Natural killer cell (primary cell): Measurements from ENCODE around the gene PARVA. TPM values are rescaled to one million over a fixed set of nuclear protein-coding genes. Genes with fewer than 3 reads are reported as not detected.

ENCODE experiments used
- ATAC-seq, 3 donors: fragments of 150-1000 bp in 2 of 3; fragments of 200-7000 bp in 1 of 3; cut with Tn5 transposase; 1 replicate in 1 of 3; 2 replicates in 2 of 3; pipeline ENCODE4 v1.10.0; 2021; ENCODE audit warnings: mild to moderate bottlenecking in 2 of 3, moderate library complexity in 2 of 3
- DNase-seq, 2 donors: peaks; one replicate each; pipeline versions ENCODE4 v3.0.0 to v3.0.0-alpha.2; 2013 to 2021; ENCODE audit warnings: mixed read lengths in 1 of 2
- H3K27ac ChIP-seq: one replicate; pipeline ENCODE4 v1.5.1; 2013; ENCODE audit warnings: mild to moderate bottlenecking, low read length
- H3K27me3 ChIP-seq: one replicate; pipeline ENCODE4 v1.6.1; 2013; ENCODE audit warnings: low read length; ENCODE audit not compliant: control insufficient read depth, insufficient read depth
- H3K36me3 ChIP-seq: one replicate; pipeline ENCODE4 v1.6.1; 2013; ENCODE audit warnings: low read length; ENCODE audit not compliant: control insufficient read depth, insufficient read depth
- H3K4me1 ChIP-seq: one replicate; pipeline ENCODE4 v1.6.1; 2013; ENCODE audit warnings: low read length; ENCODE audit not compliant: control insufficient read depth, insufficient read depth
- H3K4me3 ChIP-seq: one replicate; pipeline ENCODE4 v1.5.1; 2013; ENCODE audit warnings: low read length
- H3K9me3 ChIP-seq: one replicate; pipeline ENCODE4 v1.6.1; 2013; ENCODE audit warnings: low read length; ENCODE audit not compliant: control insufficient read depth, insufficient read depth
- H3K27ac Mint-ChIP-seq, 2 donors: one replicate each; pipeline ENCODE4 v1.8.0; 2022; ENCODE audit warnings: mild to moderate bottlenecking in 2 of 2, mixed read lengths in 2 of 2, moderate library complexity in 1 of 2
- H3K27me3 Mint-ChIP-seq, 2 donors: one replicate each; pipeline ENCODE4 v1.8.0; 2022; ENCODE audit warnings: low read depth in 2 of 2, mixed read lengths in 2 of 2
- H3K36me3 Mint-ChIP-seq: one replicate; pipeline ENCODE4 v1.8.0; 2022; ENCODE audit warnings: mixed read lengths
- H3K4me1 Mint-ChIP-seq, 2 donors: one replicate each; pipeline ENCODE4 v1.8.0; 2022; ENCODE audit warnings: mixed read lengths in 2 of 2
- H3K4me3 Mint-ChIP-seq: one replicate; pipeline ENCODE4 v1.8.0; 2022; ENCODE audit warnings: mild to moderate bottlenecking, moderate library complexity, mixed read lengths
- H3K9me3 Mint-ChIP-seq, 2 donors: one replicate each; pipeline ENCODE4 v1.8.0; 2022; ENCODE audit warnings: mixed read lengths in 2 of 2
- WGBS: methylation state at CpG from one replicate; pipeline ENCODE4 v1.1.7; 2013; ENCODE audit warnings: missing lambda C conversion rate; ENCODE audit not compliant: insufficient coverage; 5-methylcytosine and 5-hydroxymethylcytosine counted together
- intact Hi-C: fragments of 100-400 bp; cut with micrococcal nuclease; formaldehyde crosslinking; loops from one replicate; pipeline ENCODE4 v1.14.2; 2022
- total RNA-seq, 4 donors: library from RNA; stranded (reverse); fragments of 120-200 nt in 1 of 4; gene quantifications; one replicate each; pipeline versions ENCODE4 v1.2.3 to v1.2.4, GENCODE V29; 2013 to 2022
- TF ChIP-seq, protein P1 (sequence below): fragments of 200-600 bp; IDR thresholded peaks from one replicate; pipeline ENCODE4 v1.8.0; 2022; ENCODE audit warnings: antibody characterized with exemption

PARVA gene
- total RNA-seq, 3 donors from 2014 or later (not counting 1 experiment from before 2014, with no cell fraction given) = 0.07 to 1.0 TPM; not detected in 1

GRCh38 chr11:12506404-12506921 is 129.1 kb downstream of the PARVA start:
- peaks cover 2 to 18% of the 10 kb centered on the region in 2 donors for H3K27me3 Mint-ChIP-seq

DNA sequence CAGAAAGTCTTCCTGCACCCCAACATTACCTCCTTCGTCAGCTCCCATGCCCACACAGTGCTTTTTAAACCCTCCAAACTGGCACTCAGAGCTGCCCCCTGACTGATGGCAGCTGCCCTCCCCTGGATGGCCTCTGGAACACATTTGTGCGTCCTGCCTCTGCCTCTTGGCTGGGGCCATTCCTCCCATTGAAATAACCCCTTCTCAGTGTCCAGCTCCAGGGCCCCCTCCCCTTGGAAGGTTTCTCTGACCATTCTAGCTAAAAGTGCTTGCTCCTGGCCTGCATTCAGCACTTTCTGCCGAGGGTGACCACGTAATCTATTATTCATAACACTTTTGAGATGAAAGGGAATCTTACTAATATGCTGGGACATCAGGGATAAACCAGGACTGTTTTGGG is 130.0 kb downstream of the PARVA start:
- Mint-ChIP-seq H3K4me1 (no peaks in the 10 kb centered on the region), H3K27me3 (peaks cover 2 to 18% of the 10 kb centered on the region in 2 donors), H3K27ac (no peak overlapping the region), H3K4me3 (no peak overlapping the region), H3K36me3 (no peaks in the 10 kb centered on the region), H3K9me3 (no peaks in the 10 kb centered on the region)
- Histone ChIP-seq H3K27me3 (no peaks in the 10 kb centered on the region), H3K36me3 (no peaks in the 10 kb centered on the region), H3K4me1 (no peaks in the 10 kb centered on the region), H3K27ac (no peak overlapping the region), H3K4me3 (no peak overlapping the region), H3K9me3 (no peaks in the 10 kb centered on the region)
- intact Hi-C loops = no loop called here
- 90% methylated on average over 4 of the region's 4 CpGs for WGBS
- DNase-seq (no peak), ATAC-seq (no peak)
- TF ChIP-seq, protein P1, sequence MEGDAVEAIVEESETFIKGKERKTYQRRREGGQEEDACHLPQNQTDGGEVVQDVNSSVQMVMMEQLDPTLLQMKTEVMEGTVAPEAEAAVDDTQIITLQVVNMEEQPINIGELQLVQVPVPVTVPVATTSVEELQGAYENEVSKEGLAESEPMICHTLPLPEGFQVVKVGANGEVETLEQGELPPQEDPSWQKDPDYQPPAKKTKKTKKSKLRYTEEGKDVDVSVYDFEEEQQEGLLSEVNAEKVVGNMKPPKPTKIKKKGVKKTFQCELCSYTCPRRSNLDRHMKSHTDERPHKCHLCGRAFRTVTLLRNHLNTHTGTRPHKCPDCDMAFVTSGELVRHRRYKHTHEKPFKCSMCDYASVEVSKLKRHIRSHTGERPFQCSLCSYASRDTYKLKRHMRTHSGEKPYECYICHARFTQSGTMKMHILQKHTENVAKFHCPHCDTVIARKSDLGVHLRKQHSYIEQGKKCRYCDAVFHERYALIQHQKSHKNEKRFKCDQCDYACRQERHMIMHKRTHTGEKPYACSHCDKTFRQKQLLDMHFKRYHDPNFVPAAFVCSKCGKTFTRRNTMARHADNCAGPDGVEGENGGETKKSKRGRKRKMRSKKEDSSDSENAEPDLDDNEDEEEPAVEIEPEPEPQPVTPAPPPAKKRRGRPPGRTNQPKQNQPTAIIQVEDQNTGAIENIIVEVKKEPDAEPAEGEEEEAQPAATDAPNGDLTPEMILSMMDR = no peak

More at GRCh38 chr11:12506404-12506921, 129.1 kb downstream of the PARVA start:
- intact Hi-C loops = no loop called here
- DNase-seq (no peak), ATAC-seq (no peak)
- no peak overlapping the region for H3K4me3 Mint-ChIP-seq
- H3K9me3 ChIP-seq = no peaks in the 10 kb centered on the region
- no peaks in the 10 kb centered on the region for H3K4me1 ChIP-seq
- H3K4me1 Mint-ChIP-seq = no peaks in the 10 kb centered on the region
- no peaks in the 10 kb centered on the region for H3K36me3 Mint-ChIP-seq
- TF ChIP-seq, protein P1 = no peak
- no peaks in the 10 kb centered on the region for H3K27me3 ChIP-seq
- no peaks in the 10 kb centered on the region for H3K9me3 Mint-ChIP-seq
- no peak overlapping the region for H3K27ac ChIP-seq
- H3K36me3 ChIP-seq = no peaks in the 10 kb centered on the region
- no peak overlapping the region for H3K27ac Mint-ChIP-seq
- H3K4me3 ChIP-seq = no peak overlapping the region

DNA sequence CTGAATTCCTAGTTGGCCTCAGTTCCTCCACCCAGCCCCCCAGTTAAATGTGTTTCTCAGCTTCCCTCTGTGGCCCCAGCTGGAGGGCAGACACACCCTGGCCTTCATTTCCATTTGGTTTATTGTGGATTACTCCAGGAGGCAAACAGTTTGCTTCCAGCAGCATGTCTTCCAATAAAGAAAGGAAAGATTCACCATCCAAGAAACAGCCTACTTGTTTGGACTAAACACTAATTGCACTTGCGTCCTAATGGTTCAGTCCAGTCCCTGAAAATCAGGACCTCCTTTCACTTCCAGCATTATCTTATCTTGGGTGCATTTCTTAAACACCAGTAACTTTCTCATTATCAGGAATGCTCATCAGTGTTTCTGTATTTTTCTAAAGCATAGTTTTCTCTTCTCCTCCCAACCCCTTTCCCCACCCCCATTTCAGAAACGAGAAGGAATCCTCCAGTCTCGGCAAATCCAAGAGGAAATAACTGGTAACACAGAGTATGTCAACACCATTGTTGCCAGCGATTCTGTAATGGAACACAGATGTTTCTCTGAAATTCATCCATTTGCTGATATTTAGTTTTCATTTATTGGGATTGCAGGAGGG is 130.9 kb downstream of the PARVA start:
- H3K27me3 Mint-ChIP-seq = peaks cover 2 to 18% of the 10 kb centered on the region in 2 donors
- Histone ChIP-seq H3K36me3 (no peaks in the 10 kb centered on the region), H3K27ac (no peak overlapping the region), H3K27me3 (no peaks in the 10 kb centered on the region), H3K4me3 (no peak overlapping the region), H3K9me3 (no peaks in the 10 kb centered on the region), H3K4me1 (no peaks in the 10 kb centered on the region)
- H3K9me3 Mint-ChIP-seq = no peaks in the 10 kb centered on the region
- H3K4me3 Mint-ChIP-seq = no peak overlapping the region
- TF ChIP-seq, protein P1 = no peak
- intact Hi-C loops = no loop called here
- WGBS = 73% methylated on average over 4 of the region's 4 CpGs
- DNase-seq = no peak
- H3K36me3 Mint-ChIP-seq = no peaks in the 10 kb centered on the region
- H3K27ac Mint-ChIP-seq = no peak overlapping the region
- ATAC-seq = no peak
- H3K4me1 Mint-ChIP-seq = no peaks in the 10 kb centered on the region

DNA sequence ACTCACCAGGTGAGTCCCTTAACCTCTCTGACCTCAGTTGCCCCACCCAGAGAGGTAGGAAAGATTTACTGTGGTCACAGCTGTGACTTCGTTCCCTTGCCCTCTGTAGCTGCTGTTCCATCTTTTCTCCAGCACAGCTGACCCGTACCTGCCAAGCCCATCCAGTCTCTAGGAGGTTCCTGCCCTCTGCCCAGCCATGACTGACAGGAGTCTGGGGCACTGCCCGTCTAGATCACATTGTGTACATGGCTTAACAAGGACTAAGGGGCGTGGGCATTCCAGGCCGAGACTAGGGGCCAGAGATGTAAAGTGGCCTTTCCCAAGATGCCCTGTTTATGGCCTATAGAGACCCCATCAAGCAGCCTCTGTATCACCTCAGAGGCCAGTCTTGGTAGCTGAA is 132.0 kb downstream of the PARVA start:
- intact Hi-C loops = no loop called here
- no peak overlapping the region for H3K27ac ChIP-seq
- ATAC-seq (no peak), DNase-seq (no peak)
- no peaks in the 10 kb centered on the region for H3K9me3 Mint-ChIP-seq
- H3K4me3 ChIP-seq = no peak overlapping the region
- H3K4me1 Mint-ChIP-seq = no peaks in the 10 kb centered on the region
- H3K4me3 Mint-ChIP-seq = no peak overlapping the region
- no peaks in the 10 kb centered on the region for H3K4me1 ChIP-seq
- TF ChIP-seq, protein P1 = no peak
- 70% methylated on average over 5 of the region's 5 CpGs for WGBS
- H3K27ac Mint-ChIP-seq = no peak overlapping the region
- no peaks in the 10 kb centered on the region for H3K36me3 Mint-ChIP-seq
- no peaks in the 10 kb centered on the region for H3K36me3 ChIP-seq
- no peaks in the 10 kb centered on the region for H3K9me3 ChIP-seq
- peaks cover 2 to 18% of the 10 kb centered on the region in 2 donors for H3K27me3 Mint-ChIP-seq
- no peaks in the 10 kb centered on the region for H3K27me3 ChIP-seq
